ENCODE results near the gene S100A14. TPM values are rescaled to one million over a fixed set of nuclear protein-coding genes. Genes with fewer than 3 reads are reported as not detected.

S100A14 gene
- total and polyA plus RNA-seq, 2 of the 4 experiments (the other 2 are of a cell fraction): 0.10 TPM; not detected in 1

DNA sequence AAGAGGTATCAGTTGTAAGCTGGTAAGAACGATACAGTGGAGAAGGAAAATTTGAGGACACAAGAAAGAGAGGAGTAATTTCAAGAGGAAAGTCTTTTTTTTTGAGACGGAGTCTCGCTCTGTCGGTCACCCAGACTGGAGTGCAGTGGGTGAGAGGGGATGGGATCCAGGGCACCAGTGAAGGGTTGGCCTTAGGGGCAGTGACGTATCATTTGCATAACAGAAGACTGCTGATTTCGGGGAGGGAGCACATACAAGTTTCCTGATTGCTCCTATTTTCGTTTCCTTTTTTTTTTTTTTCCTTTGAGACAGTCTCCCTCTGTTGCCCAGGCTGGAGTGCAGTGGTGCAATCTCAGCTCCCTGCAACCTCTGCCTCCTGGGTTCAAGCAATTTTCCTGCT is 7.0 kb upstream of the S100A14 start:
- ATAC-seq (ENCODE audit: low read depth) (no peak), DNase-seq (no peak)
- ChIA-PET CTCF (interaction anchor here (1.1 kb wide), 1 partner anchor 16 kb away, joined by 6 read pairs; no protein-coding TSS in a partner anchor), POLR2A (ENCODE audit: unreplicated experiment) (interaction anchor here (0.5 kb wide), 1 partner anchor 9 kb away, joined by 3 read pairs; no protein-coding TSS in a partner anchor)
- no peak for TF ChIP-seq CEBPB (IDR thresholded peaks at IDR 0.05; ENCODE audit: low read depth, low read length)
- no peak for TF ChIP-seq FOS (IDR thresholded peaks at IDR 0.05; ENCODE audit: low read depth, low read length)
- TF ChIP-seq, protein P1, sequence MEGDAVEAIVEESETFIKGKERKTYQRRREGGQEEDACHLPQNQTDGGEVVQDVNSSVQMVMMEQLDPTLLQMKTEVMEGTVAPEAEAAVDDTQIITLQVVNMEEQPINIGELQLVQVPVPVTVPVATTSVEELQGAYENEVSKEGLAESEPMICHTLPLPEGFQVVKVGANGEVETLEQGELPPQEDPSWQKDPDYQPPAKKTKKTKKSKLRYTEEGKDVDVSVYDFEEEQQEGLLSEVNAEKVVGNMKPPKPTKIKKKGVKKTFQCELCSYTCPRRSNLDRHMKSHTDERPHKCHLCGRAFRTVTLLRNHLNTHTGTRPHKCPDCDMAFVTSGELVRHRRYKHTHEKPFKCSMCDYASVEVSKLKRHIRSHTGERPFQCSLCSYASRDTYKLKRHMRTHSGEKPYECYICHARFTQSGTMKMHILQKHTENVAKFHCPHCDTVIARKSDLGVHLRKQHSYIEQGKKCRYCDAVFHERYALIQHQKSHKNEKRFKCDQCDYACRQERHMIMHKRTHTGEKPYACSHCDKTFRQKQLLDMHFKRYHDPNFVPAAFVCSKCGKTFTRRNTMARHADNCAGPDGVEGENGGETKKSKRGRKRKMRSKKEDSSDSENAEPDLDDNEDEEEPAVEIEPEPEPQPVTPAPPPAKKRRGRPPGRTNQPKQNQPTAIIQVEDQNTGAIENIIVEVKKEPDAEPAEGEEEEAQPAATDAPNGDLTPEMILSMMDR (conservative IDR thresholded peaks at IDR 0.05; ENCODE audit: low read depth, low read length): no peak
- TF ChIP-seq CHD1 (IDR thresholded peaks at IDR 0.05; ENCODE audit: low read depth, low read length): no peak
- no peak for TF ChIP-seq MXI1 (IDR thresholded peaks at IDR 0.05; ENCODE audit: borderline replicate concordance, low read depth, low read length)
- TF ChIP-seq MAZ (IDR thresholded peaks at IDR 0.05; ENCODE audit: borderline replicate concordance, low read depth, low read length): no peak
- TF ChIP-seq RFX5 (IDR thresholded peaks at IDR 0.05; ENCODE audit: low read depth, low read length): no peak
- TF ChIP-seq MAFK (IDR thresholded peaks at IDR 0.05; ENCODE audit: low read depth, low read length): no peak
- no peak for TF ChIP-seq NFE2L2 (IDR thresholded peaks at IDR 0.05; ENCODE audit: low read depth, low read length)
- Histone ChIP-seq H4K20me1 (ENCODE audit: insufficient read depth, low read length) (no peaks in the 10 kb centered on the region), H3K56ac (ENCODE audit: extremely low read depth, insufficient read depth, low read length) (no peak overlapping the region), H3K14ac (replicated peaks; ENCODE audit: low read depth, low read length) (no peak overlapping the region), H4K91ac (ENCODE audit: insufficient read depth, low read depth, low read length) (no peak overlapping the region), H2BK120ac (ENCODE audit: low read depth, low read length) (no peak overlapping the region), H3K36me3 (ENCODE audit: control insufficient read depth, insufficient read depth, low read length) (peaks cover 28% of the 10 kb centered on the region), H2AK9ac (replicated peaks; ENCODE audit: low read depth, low read length, poor library complexity) (no peak overlapping the region), H3K79me1 (ENCODE audit: low read depth in 1 of 2, low read length in 2 of 2) (peaks cover 24 to 41% of the 10 kb centered on the region in 2 experiments), H3K4me3 (ENCODE audit: insufficient read depth, low read depth, low read length) (no peak overlapping the region), H3K9me3 (ENCODE audit: control insufficient read depth, insufficient read depth, low read length) (no peaks in the 10 kb centered on the region), H3K23ac (ENCODE audit: low read depth, low read length) (no peak overlapping the region), H3K4me1 (ENCODE audit: control insufficient read depth, insufficient read depth, low read length) (peaks cover 14% of the 10 kb centered on the region), H4K8ac (ENCODE audit: low read depth in 2 of 2, low read length in 2 of 2) (no peak overlapping the region), H2BK15ac (ENCODE audit: low read depth, low read length) (no peak overlapping the region), H3K9ac (ENCODE audit: low read depth, low read length) (no peak overlapping the region), H3K18ac (ENCODE audit: low read depth, low read length) (no peak overlapping the region), H3K4ac (ENCODE audit: low read depth, low read length) (no peak overlapping the region), H3K27me3 (ENCODE audit: control insufficient read depth, insufficient read depth, low read length) (no peaks in the 10 kb centered on the region), H2AK5ac (ENCODE audit: low read depth, low read length) (no peak overlapping the region), H3K9me1 (ENCODE audit: insufficient read depth, low read length) (peaks cover 26% of the 10 kb centered on the region), H4K5ac (ENCODE audit: low read depth, low read length) (no peak overlapping the region), H3K4me2 (ENCODE audit: low read depth, low read length) (no peak overlapping the region), H2AFZ (replicated peaks; ENCODE audit: low read length, poor library complexity) (no peak overlapping the region), H3K27ac (ENCODE audit: insufficient read depth, low read length) (no peak overlapping the region), H2BK20ac (ENCODE audit: low read depth, low read length) (no peak overlapping the region), H2BK5ac (ENCODE audit: low read depth, low read length, poor library complexity, severe bottlenecking) (no peak overlapping the region)
- in situ Hi-C loops (cut with MboI; ENCODE audit: low sequenced_read_pairs): no loop called here
- dilution Hi-C loops (cut with HindIII; ENCODE audit: low sequenced_read_pairs, unreplicated experiment): no loop called here
- WGBS, 2 experiments (ENCODE audit: extremely low coverage in 2 of 2, insufficient read length in 1 of 2): 100% methylated on average over 1 of the region's 7 CpGs; no CpG with 5 or more reads in 1 of the 2 experiments
- BruUV-seq (replicated peaks): no TSS peak
- intact Hi-C loops (cut with micrococcal nuclease): no loop called here
